ENCODE results near the gene ZFP3.
A peak's percentile ranks its signal among the peaks of the same experiment; 100 is the strongest.
"Not testable (repeated sequence)": the region's sequence is repeated elsewhere in the genome, so short reads cannot be mapped to it uniquely, and the experiment has no call there.

ZFP3 gene

DNA sequence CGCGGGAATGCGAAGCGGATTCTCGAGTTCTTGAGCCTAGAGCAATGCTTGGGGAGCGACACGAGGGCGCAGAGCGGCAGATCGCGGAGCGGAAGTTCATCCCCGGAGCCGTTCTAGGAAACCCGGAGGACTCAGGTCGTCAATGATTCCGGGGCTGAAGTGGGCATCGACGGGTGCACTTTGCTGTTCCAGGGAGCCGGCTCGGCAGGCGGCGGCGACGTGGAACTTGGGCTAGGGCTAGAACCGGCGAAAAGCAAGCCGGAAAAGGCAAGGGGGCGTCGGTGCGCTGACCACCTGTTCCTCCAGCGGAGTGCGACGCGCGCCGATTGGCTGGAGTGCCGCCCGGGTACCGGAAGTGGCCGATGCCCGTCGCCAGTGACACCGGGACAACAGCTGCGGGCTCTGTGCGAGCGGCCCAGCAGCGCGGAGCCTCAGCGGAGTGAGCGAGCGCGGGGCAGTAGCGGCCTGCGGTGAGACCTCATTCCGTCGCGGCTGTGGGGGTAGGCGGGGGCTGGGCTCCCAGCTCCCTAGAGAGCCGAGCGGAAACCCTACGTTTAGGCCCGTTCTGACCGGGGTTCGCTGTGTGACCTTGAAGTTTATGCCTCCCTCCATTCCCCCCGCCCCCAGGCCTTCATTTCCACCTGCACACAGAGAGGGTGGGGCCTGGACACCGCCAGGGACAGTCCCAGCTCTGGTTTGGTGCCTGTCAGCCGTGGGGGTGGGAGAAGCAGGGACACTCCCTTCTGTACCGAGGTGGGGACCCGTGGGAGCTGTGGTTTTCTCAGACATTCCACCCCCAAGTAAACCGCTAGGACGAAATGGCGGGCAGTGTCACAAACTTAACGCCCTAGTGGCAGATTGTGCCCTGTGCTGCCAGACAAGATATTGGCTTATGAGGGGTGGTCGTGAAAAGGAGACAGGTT is at the start of gene ZFP3:
Gene ZFP3, plus strand, starts transcription at position 362 of the 923 bp plus-strand sequence. CDS start 13,038 bp downstream, outside the sequence.
- peak; percentile 71 for DNase-seq

- DNase-seq, result not testable (repeated sequence)
These were observed 48.1 kb upstream of the ZFP3 start for GRCh38 chr17:5030168-5030567.

DNA sequence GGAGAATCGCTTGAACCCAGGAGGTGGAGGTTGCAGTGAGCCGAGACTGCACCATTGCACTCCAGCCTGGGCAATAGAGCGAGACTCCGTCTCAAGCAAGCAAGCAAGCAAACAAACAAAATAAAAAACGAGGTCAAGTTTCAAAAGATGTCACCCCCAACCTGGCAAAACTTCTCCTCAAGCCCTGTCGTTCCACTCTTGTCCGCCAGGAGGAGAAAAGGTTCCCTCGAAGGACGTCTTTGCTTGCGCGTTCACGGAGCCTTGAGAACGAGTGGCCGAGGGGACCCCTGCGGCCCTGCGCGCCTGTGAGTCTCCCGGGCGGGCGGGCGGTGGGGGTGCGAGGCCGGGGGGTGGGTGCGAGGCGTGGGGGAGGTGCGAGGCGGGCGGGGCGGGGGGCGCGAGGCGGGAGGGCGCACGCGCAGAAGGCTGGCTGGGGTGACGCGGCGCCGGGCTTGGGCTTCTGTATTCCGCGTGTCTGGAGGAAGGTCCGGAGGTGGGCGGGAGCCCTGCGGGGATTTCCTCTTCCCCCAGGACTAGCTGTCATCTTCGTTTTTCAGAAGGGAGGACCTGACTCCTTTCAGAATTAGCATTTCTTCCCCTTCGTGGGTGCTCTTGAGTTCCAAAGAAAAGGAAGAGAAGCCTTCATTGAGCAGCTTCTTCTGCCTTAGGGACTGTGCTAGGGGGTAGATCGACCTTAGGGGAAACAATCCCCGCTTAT is 46.7 kb upstream of the ZFP3 start:
- peak; percentile 37 for DNase-seq

DNA sequence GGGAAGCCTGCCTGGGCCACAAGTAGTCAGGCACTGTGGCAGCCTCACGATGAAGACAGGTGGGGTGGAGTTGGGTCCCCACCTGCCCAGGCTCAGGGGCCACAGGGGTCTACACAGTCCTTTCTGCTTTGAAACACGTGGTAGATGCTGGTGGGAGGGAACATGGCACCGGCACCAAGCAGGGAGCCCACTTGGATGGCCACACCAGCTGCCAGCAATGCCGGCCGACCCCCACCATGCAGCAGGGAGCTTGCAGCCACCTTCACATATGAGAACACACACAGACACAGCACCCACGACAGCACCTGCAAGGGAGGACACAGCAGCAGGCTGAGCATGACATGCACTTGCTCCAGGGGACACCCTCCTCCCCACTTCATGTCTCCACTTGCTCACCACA is 45.4 kb upstream of the ZFP3 start:
- DNase-seq, result no peak

DNA sequence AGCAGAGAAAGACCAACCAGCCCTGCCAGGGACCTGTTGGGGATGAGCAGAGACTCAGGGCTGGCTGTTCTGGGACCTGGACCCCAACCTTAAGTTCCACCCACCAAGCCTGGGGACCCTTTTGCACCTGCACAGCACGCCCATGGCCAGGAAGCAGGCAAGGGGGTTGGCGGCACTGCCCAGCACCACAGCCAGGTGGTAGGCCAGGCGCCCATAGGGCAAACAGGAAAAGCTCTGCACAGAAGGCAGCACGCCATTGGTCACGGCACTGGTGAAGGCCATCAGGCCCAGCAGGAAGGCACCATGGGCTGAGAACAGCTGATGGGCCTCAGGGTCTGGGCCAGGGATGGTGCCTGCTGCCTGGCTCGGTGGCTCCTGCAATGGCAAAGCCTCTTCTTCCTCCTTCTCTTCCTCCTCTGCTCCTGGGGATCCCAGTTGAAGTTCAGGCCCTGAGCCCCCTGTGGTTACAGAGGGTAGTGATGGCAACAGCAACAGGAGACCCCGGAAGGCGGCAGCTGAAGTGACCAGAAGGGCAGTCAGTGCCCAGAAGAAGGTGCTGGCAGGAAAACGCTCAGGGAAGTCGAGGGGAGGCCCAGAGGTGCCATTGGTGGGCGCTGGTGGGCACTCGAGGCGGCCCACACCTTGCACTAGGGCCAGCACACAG is 44.8 kb upstream of the ZFP3 start:
- DNase-seq, result no peak

DNA sequence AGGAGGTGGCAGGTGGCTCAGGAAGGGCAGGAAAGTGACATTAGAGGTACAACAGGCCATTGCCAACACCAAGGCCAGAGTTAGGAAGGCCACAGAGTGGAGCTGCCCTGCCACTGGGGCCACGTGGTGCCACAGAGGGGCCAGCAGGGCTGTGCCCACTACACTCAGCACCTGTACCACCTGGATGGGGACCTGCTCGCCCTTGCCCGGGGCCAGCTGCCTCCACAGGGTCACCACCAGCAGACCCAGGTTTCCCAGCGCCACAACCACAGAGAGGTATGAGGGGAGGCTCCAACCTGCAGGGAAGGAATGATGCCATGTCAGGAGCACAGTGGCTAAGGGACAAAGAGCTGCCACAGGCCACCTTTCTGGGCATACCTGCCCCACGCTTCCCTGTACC is 44.2 kb upstream of the ZFP3 start:
- no peak for DNase-seq

DNA sequence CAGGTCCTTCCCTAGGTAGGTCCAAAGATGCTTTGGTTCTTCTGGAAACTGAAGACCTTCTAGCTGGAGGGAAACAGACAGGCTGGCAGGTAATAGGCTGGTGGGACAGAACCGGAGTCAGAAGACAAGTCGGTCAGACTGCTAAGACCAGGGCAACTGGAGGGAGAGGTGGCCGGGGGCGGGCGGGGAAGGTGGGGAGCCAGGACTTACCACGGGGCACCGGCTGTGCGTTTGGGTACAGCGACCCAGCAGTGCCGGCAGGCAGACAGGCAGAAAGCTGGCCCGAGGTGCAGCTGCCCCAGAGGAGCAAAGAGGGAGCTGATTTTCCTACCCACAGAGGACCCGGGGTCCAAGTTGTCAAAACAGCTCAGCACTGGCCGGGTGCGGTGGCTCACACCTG is 43.6 kb upstream of the ZFP3 start:
- no peak for DNase-seq

DNA sequence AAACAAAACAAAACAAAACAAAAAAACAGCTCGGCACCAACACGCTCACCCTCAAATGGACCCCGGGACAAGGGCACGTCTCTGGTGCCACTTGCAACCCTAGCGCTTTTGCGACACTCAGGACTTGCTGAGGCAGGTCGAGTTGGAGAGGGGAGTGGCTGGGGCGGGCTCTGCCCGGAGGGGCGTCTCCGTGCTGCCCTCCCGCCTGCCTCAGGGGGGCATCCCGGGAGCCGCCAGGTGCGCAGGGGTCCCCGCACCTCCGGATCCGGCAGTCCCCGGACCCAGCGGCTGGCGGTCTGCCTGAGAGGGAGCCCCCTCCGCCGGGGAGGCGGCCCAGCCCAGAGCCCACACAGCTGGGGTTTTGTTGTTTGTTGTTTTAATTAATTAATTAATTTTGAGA is 43.0 kb upstream of the ZFP3 start, which contains the start of gene SLC52A1:
Gene SLC52A1, minus strand, starts transcription at position 112 of the 400 bp plus-strand sequence. CDS start 820 bp downstream, outside the sequence.
- DNase-seq, result no peak

GRCh38 chr17:5042157-5043022 is 35.9 kb upstream of the ZFP3 start:
- no peak for DNase-seq

GRCh38 chr17:5043524-5043923 is 34.7 kb upstream of the ZFP3 start:
- DNase-seq, result no peak

- no peak for DNase-seq
These were observed 33.6 kb upstream of the ZFP3 start for GRCh38 chr17:5044630-5045029.

DNA sequence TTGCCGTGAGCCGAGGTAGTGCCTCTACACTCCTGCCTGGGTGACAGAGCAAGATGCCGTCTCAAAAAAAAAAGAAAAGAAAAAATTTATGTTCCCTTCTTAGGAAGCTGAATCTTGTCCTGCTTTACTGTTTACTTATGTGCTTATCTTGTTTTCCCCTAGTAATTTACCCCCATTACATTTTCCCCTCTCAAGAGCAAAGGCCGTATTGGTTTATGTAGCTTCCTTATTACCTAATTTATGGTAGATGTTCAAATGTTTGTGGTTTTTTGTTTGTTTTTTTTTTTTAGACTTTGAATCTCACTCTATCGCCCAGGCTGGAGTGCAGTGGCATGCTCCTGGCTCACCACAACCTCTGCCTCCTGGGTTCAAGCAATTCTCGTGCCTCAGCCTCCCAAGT is 32.8 kb upstream of the ZFP3 start:
- DNase-seq, result no peak

DNA sequence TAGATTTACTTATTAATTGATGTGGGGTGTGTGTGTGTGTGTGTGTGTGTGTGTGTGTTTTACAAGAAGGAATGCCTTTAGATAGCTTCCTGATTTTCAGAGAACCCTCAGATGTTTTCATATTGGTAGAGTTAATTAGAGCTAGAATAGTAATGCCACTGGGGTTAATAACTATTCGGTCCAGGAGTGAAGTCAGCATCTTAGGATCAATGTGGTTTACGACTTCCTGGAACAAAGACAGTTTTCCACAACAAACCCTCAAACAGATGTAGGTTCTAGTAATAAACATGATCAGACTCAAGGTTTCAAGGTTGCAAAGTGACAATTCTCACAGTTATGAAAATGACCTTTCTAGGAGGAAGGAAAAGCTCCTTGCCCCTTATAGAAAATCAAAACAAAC is 30.8 kb upstream of the ZFP3 start:
- no peak for DNase-seq

- DNase-seq, result no peak
These were observed 28.9 kb upstream of the ZFP3 start for GRCh38 chr17:5049314-5049841.

DNA sequence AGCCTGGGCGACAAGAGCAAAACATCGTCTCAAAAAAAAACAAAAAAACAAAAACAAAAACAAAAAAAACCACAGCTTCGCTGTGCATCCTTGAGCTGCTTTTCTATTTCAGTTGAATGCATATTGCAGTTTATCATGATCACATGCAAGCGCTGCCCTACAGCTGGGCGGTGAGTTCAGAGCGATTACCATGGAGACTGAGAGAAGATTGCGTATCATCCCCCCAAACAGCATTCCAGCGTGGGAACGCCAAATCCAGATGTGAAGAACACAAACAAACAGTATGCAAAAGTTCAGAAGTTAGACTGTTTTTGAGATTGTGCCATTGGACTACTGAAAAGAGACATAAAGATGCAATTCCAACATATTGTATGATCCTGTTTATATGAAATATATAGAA is 28.0 kb upstream of the ZFP3 start:
- DNase-seq, result no peak

GRCh38 chr17:5055543-5055942 is 22.7 kb upstream of the ZFP3 start:
- DNase-seq, result no peak

DNA sequence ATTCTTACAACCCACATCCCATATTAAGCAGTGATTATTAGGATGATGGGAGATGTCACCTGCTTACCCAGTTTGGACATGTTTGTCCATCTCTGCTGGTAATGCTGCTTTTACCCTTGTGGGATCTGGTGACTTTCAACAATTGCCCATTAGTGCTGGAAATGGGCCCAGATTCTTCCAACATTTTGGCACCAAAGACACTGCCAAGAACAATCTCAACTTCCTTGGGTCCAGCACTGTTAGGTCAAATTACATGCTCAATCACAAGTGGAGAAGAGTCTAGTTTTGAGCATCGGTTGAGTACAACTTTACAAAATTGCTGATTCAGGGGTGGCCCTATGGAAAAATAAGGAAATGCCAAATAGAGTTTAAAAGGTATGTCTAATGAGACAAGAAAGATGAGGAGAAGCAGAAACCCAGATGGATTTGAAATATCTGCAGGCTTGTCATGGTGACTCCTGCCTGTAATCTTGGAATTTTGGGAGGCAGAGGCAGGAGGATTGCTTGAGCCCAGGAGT is 13.0 kb upstream of the ZFP3 start:
- DNase-seq, result no peak

GRCh38 chr17:5068236-5068635 is 10.0 kb upstream of the ZFP3 start:
- no peak for DNase-seq

GRCh38 chr17:5069724-5070123 is 8.5 kb upstream of the ZFP3 start:
- DNase-seq, result no peak

DNA sequence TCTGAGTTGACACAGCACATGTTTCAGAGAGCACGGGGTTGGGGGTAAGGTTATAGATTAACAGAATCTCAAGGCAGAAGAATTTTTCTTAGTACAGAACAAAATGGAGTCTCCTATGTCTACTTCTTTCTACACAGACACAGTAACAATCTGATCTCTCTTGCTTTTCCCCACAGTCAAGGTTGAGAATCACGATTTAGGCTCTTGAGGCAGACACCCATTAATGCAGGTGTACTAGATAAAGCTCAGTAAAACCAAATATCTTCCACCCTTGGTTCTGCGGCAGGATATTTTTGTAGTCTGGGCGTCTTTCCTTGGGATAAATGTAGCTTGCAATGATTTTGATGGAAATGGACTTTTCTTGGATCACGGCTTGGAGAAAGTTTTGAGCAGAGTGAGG is 2.8 kb upstream of the ZFP3 start:
- DNase-seq, result not testable (repeated sequence)

DNA sequence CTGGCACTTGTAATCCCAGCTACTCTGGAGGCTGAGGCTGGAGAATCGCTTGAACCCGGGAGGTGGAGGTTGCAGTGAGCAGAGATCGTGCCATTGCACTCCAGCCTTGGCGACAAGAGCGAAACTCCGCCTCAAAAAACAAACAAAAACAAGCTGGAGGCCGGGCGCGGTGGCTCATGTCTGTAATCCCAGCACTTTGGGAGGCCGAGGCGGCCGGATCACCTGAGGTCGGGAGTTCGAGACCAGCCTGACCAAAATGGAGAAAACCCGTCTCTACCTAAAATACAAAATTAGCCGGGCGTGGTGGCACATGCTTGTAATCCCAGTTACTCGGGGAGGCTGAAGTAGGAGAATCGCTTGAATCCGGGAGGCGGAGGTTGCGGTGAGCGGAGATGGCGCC is 992 bp upstream of the ZFP3 start:
- not testable (repeated sequence) for DNase-seq

DNA sequence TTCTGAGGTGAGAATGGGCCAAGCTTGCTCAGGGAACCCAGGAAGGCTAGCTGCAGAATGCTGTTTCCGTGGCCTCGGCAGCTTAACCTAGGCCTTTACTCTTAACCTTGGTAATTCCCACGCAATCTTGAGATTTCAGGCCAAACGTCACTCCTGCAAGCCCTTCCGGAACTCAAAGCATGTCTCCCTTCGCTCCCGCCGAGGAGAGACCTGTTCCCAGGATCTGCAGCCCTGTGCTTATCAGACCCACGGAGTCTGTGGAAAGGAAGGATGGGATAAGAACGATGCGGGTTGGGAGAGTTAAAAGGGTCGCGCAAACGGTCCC is 524 bp upstream of the ZFP3 start:
- DNase-seq, result no peak

All from NCI-H1694 treated with DMSO at 0.1 percent for 48 hours (cell line).